Adrenal gland (tissue), 5 donors: ENCODE results near the gene MRM1.

Experiments
- POLR2A ChIP-seq, 2 donors: fragments of 450-650 bp; IDR thresholded peaks; one replicate each; pipeline ENCODE4 v1.6.1; 2017; ENCODE audit warnings: antibody characterized with exemption in 2 of 2, mild to moderate bottlenecking in 2 of 2, moderate library complexity in 1 of 2
- TF ChIP-seq, protein P1 (sequence below), 6 experiments: fragments of 450-650 bp in 4 of 6; fragments of 200-600 bp in 2 of 6; sonication (generic) in 1 of 6; IDR thresholded peaks; 1 replicate in 5 of 6; 2 replicates in 1 of 6; pipeline versions ENCODE4 v1.5.1 to v1.8.0; 2016 to 2021; ENCODE audit warnings: antibody characterized with exemption in 6 of 6, mild to moderate bottlenecking in 2 of 6, moderate library complexity in 1 of 6
- donor health status: DM: no; HTN: no; CAD: no.

DNA sequence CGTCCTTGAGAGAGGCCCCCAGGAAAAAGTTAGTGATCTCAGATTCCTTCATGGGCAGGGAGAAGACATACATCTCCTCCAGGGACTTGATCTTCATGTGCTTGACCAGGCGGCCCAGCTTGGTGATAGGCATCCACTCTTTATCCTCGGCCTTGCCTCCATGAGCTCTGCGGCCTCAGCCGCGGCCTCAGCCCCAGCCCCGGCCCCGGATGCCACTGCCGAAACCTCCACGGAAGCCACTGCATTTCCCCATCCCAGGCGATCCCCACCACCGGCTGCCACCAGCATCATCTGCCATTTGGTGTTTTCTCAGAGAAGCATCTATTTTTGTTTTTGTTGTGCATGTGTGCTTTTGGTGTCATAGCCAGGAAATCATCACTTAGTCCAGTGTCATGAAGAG, 26.4 kb upstream of the MRM1 start:
- TF ChIP-seq, protein P1, sequence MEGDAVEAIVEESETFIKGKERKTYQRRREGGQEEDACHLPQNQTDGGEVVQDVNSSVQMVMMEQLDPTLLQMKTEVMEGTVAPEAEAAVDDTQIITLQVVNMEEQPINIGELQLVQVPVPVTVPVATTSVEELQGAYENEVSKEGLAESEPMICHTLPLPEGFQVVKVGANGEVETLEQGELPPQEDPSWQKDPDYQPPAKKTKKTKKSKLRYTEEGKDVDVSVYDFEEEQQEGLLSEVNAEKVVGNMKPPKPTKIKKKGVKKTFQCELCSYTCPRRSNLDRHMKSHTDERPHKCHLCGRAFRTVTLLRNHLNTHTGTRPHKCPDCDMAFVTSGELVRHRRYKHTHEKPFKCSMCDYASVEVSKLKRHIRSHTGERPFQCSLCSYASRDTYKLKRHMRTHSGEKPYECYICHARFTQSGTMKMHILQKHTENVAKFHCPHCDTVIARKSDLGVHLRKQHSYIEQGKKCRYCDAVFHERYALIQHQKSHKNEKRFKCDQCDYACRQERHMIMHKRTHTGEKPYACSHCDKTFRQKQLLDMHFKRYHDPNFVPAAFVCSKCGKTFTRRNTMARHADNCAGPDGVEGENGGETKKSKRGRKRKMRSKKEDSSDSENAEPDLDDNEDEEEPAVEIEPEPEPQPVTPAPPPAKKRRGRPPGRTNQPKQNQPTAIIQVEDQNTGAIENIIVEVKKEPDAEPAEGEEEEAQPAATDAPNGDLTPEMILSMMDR (IDR thresholded peaks at IDR 0.05): no peak
- no peak for TF ChIP-seq POLR2A (IDR thresholded peaks at IDR 0.05)
